ENCODE results near the gene CHRNE.
A peak's percentile ranks its signal among the peaks of the same experiment; 100 is the strongest.

DNA sequence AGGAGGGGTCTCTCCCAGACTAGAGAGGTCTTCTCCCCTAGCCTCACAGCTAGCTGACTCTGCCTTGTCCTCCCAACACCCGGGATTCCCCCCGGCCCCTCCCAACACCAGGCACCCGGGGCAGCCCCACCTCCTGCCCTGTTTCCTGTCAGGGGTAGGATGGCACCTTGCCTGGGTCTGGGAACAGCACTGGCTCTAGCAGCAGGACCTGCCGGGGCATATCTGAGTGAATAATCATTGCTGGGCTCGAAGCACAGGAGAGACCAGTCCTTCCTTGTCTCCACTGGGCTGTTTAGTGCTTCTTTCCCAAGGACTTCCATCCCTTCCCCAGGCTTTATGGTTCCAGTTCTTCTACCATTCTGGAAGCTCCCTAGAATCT is 44.0 kb downstream of the CHRNE start:
- TF ChIP-seq GATA2 (IDR thresholded peaks at IDR 0.05; ENCODE audit: low read depth, low read length) (0 out of 2 replicates have a peak, but pooled peaks have one; percentile 20), GATA3 (IDR thresholded peaks at IDR 0.05; ENCODE audit: low read depth, low read length) (no peak)
